Inferior parietal cortex (tissue), 1 donor: ENCODE measurements around the gene TIMM8B.
"Not testable (repeated sequence)": the region's sequence is repeated elsewhere in the genome, so short reads cannot be mapped to it uniquely, and the experiment has no call there.

Experiments
- DNase-seq: peaks from one replicate; pipeline ENCODE4 v3.0.0-alpha.2; 2016; ENCODE audit errors: extremely low spot score

The TIMM8B gene

GRCh38 chr11:112086422-112087191, at the start of gene TIMM8B, which contains the start of gene SDHD:
Gene TIMM8B (minus strand): TSS chr11:112086756. CDS start chr11:112086723, 33 bp downstream.
Gene SDHD (plus strand): TSS chr11:112086873. CDS start chr11:112086908, 35 bp downstream.
- peak; percentile 98 for DNase-seq

GRCh38 chr11:112134473-112134872, 47.9 kb upstream of the TIMM8B start:
- no peak for DNase-seq

GRCh38 chr11:112132737-112133136, 46.2 kb upstream of the TIMM8B start:
- no peak for DNase-seq

GRCh38 chr11:112129656-112130055, 43.1 kb upstream of the TIMM8B start:
- peak; percentile 19 for DNase-seq

GRCh38 chr11:112128483-112129121, 42.0 kb upstream of the TIMM8B start:
- peak; percentile 34 for DNase-seq

GRCh38 chr11:112127056-112127455, 40.5 kb upstream of the TIMM8B start:
- no peak for DNase-seq

GRCh38 chr11:112123129-112123528, 36.6 kb upstream of the TIMM8B start:
- no peak for DNase-seq

GRCh38 chr11:112121981-112122615, 35.5 kb upstream of the TIMM8B start:
- DNase-seq, result no peak

- no peak for DNase-seq
Measured at GRCh38 chr11:112118176-112118575, 31.6 kb upstream of the TIMM8B start.

GRCh38 chr11:112115386-112115785, 28.8 kb upstream of the TIMM8B start:
- DNase-seq, result no peak

- no peak for DNase-seq
Measured at GRCh38 chr11:112114460-112114859, 27.9 kb upstream of the TIMM8B start.

GRCh38 chr11:112113539-112114457, 27.2 kb upstream of the TIMM8B start:
- peak; percentile 72 for DNase-seq

- no peak for DNase-seq
Measured at GRCh38 chr11:112106070-112106469, 19.5 kb upstream of the TIMM8B start.

- DNase-seq, result no peak
Measured at GRCh38 chr11:112103446-112103845, 16.9 kb upstream of the TIMM8B start.

- no peak for DNase-seq
Measured at GRCh38 chr11:112100462-112100861, 13.9 kb upstream of the TIMM8B start.

GRCh38 chr11:112097734-112098528, 11.4 kb upstream of the TIMM8B start:
- no peak for DNase-seq

GRCh38 chr11:112096194-112096593, 9.6 kb upstream of the TIMM8B start:
- no peak for DNase-seq

- not testable (repeated sequence) for DNase-seq
Measured at GRCh38 chr11:112095302-112095701, 8.7 kb upstream of the TIMM8B start.

GRCh38 chr11:112087212-112087611, 656 bp upstream of the TIMM8B start:
- no peak for DNase-seq

- DNase-seq, result peak; percentile 6
Measured at GRCh38 chr11:112085822-112086421, 634 bp downstream of the TIMM8B start.
